ENCODE results near the gene SPECC1.

DNA sequence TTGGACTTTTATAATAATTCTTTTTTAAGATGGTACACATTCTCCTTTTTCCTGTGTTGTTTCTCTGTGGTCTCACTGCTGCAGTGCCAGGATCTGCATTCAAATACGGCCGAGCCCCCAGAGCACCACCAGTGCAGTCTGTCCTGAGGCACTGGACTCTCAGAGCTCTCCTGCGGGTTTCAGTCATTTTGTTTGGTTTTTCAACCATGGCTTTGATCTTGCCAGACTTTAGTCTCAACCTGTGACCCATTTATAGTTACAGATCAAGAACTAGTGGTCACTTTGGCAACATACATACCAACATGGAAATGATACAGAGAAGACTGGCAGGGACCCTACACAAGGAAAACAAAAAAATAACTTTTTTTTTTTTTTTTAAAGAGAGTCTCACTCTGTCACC, 280.8 kb downstream of the SPECC1 start:
- TF ChIP-seq, protein P1, sequence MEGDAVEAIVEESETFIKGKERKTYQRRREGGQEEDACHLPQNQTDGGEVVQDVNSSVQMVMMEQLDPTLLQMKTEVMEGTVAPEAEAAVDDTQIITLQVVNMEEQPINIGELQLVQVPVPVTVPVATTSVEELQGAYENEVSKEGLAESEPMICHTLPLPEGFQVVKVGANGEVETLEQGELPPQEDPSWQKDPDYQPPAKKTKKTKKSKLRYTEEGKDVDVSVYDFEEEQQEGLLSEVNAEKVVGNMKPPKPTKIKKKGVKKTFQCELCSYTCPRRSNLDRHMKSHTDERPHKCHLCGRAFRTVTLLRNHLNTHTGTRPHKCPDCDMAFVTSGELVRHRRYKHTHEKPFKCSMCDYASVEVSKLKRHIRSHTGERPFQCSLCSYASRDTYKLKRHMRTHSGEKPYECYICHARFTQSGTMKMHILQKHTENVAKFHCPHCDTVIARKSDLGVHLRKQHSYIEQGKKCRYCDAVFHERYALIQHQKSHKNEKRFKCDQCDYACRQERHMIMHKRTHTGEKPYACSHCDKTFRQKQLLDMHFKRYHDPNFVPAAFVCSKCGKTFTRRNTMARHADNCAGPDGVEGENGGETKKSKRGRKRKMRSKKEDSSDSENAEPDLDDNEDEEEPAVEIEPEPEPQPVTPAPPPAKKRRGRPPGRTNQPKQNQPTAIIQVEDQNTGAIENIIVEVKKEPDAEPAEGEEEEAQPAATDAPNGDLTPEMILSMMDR (IDR thresholded peaks at IDR 0.05): no peak
- no peak for TF ChIP-seq POLR2A (IDR thresholded peaks at IDR 0.05)

Measured in breast epithelium (tissue), 3 donors.